Type B pancreatic cell (in vitro differentiated cells): Measurements from ENCODE around the gene B9D1. TPM values are rescaled to one million over a fixed set of nuclear protein-coding genes. Genes with fewer than 3 reads are reported as not detected.

Source experiments
- DNase-seq: peaks from one replicate; pipeline ENCODE4 v3.0.0; 2021; ENCODE audit warnings: mixed read lengths; ENCODE audit not compliant: unreplicated experiment; ENCODE audit errors: extremely low spot score
- H3K27ac Mint-ChIP-seq: 2 replicates; pipeline ENCODE4 v1.8.0; 2021; ENCODE audit warnings: mild to moderate bottlenecking, mixed read lengths
- H3K27me3 Mint-ChIP-seq: 2 replicates; pipeline ENCODE4 v1.8.0; 2021; ENCODE audit warnings: mixed read lengths
- H3K36me3 Mint-ChIP-seq: 2 replicates; pipeline ENCODE4 v1.8.0; 2021; ENCODE audit warnings: mixed read lengths
- H3K4me1 Mint-ChIP-seq: one replicate; pipeline ENCODE4 v1.8.0; 2021; ENCODE audit warnings: mixed read lengths; ENCODE audit not compliant: unreplicated experiment
- H3K4me3 Mint-ChIP-seq: 2 replicates; pipeline ENCODE4 v1.8.0; 2021; ENCODE audit warnings: mild to moderate bottlenecking, mixed read lengths
- H3K9me3 Mint-ChIP-seq: 2 replicates; pipeline ENCODE4 v1.8.0; 2021; ENCODE audit warnings: mixed read lengths
- CTCF ChIP-seq: fragments of 200-600 bp; sonication (generic); conservative IDR thresholded peaks from 2 replicates; pipeline ENCODE4 v1.5.0; 2021; ENCODE audit warnings: antibody characterized with exemption, mild to moderate bottlenecking
- total RNA-seq: library from RNA; stranded (reverse); gene quantifications from 2 replicates; pipeline ENCODE4 v1.2.1, GENCODE V29; 2021; ENCODE audit warnings: low replicate concordance

The B9D1 gene
- total RNA-seq, 1 donor from 2014 or later, result 23.2 TPM

DNA sequence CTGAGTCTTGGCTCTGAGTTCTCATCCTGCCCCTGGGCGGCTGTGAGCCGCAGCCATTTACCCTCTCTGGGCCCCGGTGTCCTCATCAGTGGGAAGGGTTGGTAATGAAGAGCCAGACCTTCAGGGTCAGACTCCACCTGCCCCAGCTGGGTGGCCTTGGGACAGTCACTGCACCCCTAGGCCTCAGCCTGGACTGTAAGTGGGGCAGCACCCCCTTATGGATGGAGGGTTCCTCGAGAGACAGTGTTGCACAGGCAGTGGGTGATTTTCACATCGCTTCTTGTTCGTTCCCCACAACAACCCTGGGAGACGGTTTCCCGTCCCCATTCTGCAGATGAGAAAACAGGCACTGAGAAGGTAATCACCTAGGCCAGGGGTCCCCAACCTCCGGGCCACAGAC lies 60.5 kb downstream of the B9D1 start:
- Mint-ChIP-seq H3K27ac (no peak overlapping the region), H3K4me1 (peaks cover 9% of the 10 kb centered on the region), H3K36me3 (no peaks in the 10 kb centered on the region), H3K27me3 (no peaks in the 10 kb centered on the region), H3K9me3 (no peaks in the 10 kb centered on the region), H3K4me3 (no peak overlapping the region)
- DNase-seq, result no peak
- TF ChIP-seq CTCF, result no peak

DNA sequence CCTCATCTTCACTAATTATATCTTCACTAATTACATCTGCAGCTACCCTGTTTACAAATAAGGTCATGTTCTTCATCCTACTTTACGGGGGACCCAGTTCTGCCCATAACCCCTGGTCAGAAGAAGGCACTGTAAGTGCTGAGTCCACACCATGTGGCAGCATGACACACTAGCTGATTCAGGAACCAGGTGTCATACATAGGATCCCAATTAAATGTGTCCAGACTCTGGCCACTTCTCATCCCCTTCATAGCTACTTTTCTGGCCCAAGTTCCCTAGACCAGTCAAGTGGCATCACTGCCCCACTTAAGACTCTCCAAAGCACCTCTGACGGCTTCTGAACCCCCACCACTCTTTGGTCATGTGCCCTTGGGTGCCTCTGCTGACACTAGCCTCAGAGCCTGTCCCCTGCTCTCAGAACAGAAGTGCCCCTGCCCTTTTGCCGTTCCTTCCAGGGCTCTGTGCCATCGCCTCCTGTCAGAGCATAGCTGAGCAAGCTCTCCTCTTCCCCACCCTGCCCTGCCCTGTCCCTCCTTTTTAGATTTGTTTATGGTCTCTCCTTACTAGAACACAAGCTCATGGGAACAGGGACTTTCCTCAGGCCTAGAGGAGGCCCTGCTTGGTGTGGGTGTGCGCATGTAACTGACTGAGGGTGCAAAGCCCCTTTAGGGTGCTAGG lies 61.1 kb downstream of the B9D1 start:
- Mint-ChIP-seq H3K4me3 (no peak overlapping the region), H3K9me3 (no peaks in the 10 kb centered on the region), H3K27me3 (no peaks in the 10 kb centered on the region), H3K27ac (no peak overlapping the region), H3K36me3 (no peaks in the 10 kb centered on the region), H3K4me1 (peaks cover 9% of the 10 kb centered on the region)
- no peak for TF ChIP-seq CTCF
- no peak for DNase-seq

GRCh38 chr17:19299866-19300265 lies 62.7 kb downstream of the B9D1 start:
- DNase-seq, result no peak
- Mint-ChIP-seq H3K27ac (no peak overlapping the region), H3K4me3 (no peak overlapping the region), H3K27me3 (no peaks in the 10 kb centered on the region), H3K36me3 (no peaks in the 10 kb centered on the region), H3K4me1 (peaks cover 9% of the 10 kb centered on the region), H3K9me3 (no peaks in the 10 kb centered on the region)
- no peak for TF ChIP-seq CTCF

DNA sequence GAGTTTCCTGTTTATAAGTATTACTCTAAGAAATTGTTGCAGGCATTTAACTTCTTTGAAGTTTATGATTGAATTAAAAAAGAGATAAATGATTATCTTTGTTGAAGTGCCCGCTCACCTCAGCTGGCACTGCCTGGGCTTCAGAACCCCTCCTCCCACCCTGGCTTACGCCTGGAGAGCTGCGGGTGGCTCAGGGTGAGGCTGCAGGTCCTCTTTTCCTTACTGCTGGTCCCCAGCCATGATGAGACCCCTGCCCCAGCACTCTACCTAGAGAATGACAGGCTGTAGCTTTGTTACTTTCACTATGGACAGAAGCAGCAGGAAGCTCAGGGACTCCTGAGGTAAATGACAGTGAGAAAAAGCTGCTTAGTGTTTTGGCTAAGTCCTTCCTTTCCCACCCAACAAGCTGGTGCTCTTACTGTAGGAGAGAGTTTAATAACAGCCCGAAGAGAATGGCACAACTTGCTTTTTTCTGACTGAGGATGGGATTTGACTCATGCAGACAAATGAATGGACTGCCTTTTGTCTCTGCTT lies 63.2 kb downstream of the B9D1 start:
- Mint-ChIP-seq H3K9me3 (no peaks in the 10 kb centered on the region), H3K36me3 (no peaks in the 10 kb centered on the region), H3K4me3 (no peak overlapping the region), H3K4me1 (peaks cover 9% of the 10 kb centered on the region), H3K27me3 (no peaks in the 10 kb centered on the region), H3K27ac (no peak overlapping the region)
- TF ChIP-seq CTCF, result no peak
- DNase-seq, result no peak

DNA sequence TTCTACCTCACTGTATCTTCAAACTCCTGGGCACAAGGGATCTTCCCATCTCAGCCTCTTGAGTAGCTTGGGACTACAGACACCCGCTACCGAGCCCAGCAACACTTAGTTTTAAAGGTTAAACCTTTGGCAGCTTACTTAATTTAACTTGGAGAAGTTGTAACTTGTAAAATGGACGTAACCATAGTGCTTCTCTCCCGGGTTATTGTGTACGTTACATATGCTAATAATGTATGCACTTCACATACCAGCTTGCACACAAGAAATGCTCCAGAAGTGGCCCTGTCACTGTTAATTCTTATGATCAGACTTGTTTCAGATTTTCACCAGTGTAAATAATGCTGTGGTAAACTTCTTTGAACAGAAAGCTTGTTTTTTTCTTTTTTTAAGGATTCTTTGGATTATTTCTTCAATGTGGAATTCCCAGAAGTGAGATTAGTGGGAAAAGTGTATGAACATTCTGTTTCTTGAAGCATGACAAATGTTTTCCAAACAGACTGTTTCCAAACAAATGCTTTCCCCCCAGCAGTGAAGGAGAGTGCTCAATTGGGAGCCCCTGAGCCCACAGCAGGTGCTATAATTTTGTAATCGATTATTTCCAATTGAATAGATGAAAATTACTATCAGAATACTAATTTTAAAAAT lies 63.8 kb downstream of the B9D1 start:
- no peaks in the 10 kb centered on the region for H3K27me3 Mint-ChIP-seq
- no peaks in the 10 kb centered on the region for H3K9me3 Mint-ChIP-seq
- no peak overlapping the region for H3K4me3 Mint-ChIP-seq
- no peak for TF ChIP-seq CTCF
- H3K27ac Mint-ChIP-seq, result no peak overlapping the region
- DNase-seq, result no peak
- no peaks in the 10 kb centered on the region for H3K36me3 Mint-ChIP-seq
- H3K4me1 Mint-ChIP-seq, result peaks cover 9% of the 10 kb centered on the region
